HCT116 (cell line): ENCODE measurements around the gene GPN3.
"Not testable (repeated sequence)": the region's sequence is repeated elsewhere in the genome, so short reads cannot be mapped to it uniquely, and the experiment has no call there.

ENCODE experiments used
- CBX3 ChIP-seq: IDR thresholded peaks from 2 replicates; pipeline ENCODE4 v1.6.1; 2012; ENCODE audit warnings: low read depth
- EGR1 ChIP-seq: IDR thresholded peaks from 2 replicates; pipeline ENCODE4 v1.6.1; 2012; ENCODE audit warnings: low read depth
- ELF1 ChIP-seq: IDR thresholded peaks from 2 replicates; pipeline ENCODE4 v1.6.1; 2012; ENCODE audit warnings: low read depth, borderline replicate concordance
- EZH2phosphoT487 ChIP-seq: fragments of 200-600 bp; IDR thresholded peaks from 2 replicates; pipeline ENCODE4 v1.6.1; 2018; ENCODE audit warnings: antibody characterized with exemption, borderline replicate concordance
- POLR2A ChIP-seq: IDR thresholded peaks from 2 replicates; pipeline ENCODE4 v1.7.0; 2011; ENCODE audit warnings: borderline replicate concordance; ENCODE audit not compliant: insufficient read depth, insufficient read length; ENCODE audit errors: extremely low read depth
- POLR2AphosphoS5 ChIP-seq: IDR thresholded peaks from 2 replicates; pipeline ENCODE4 v1.6.1; 2011; ENCODE audit warnings: mild to moderate bottlenecking, low read depth, low read length, moderate library complexity
- RAD21 ChIP-seq: IDR thresholded peaks from 2 replicates; pipeline ENCODE4 v1.6.1; 2012; ENCODE audit warnings: low read depth, mild to moderate bottlenecking
- SIN3A ChIP-seq: IDR thresholded peaks from 2 replicates; pipeline ENCODE4 v1.6.1; 2012; ENCODE audit warnings: low read depth
- ZFX ChIP-seq: fragments of 450-650 bp; IDR thresholded peaks from 2 replicates; pipeline ENCODE4 v1.6.1; 2017
- ZNF274 ChIP-seq: fragments of 200-500 bp; sonication (Bioruptor generic); IDR thresholded peaks from 2 replicates; pipeline ENCODE4 v1.6.1; 2014; ENCODE audit warnings: mild to moderate bottlenecking, low read depth, low read length, inconsistent platforms
- TF ChIP-seq, protein P1 (sequence below), 3 experiments: fragments of 200-600 bp in 1 of 3; sonication (generic) in 1 of 3; IDR thresholded peaks in 2 of 3; conservative IDR thresholded peaks in 1 of 3; 2 replicates each; pipeline ENCODE4 v1.5.1; 2012 to 2017; ENCODE audit warnings: low read depth in 2 of 3, low read length in 2 of 3, antibody characterized with exemption in 1 of 3, borderline replicate concordance in 1 of 3, control low read depth in 1 of 3, mild to moderate bottlenecking in 1 of 3, mixed read lengths in 1 of 3, mixed run types in 1 of 3, moderate library complexity in 1 of 3; ENCODE audit not compliant: insufficient read depth in 1 of 3
- TF ChIP-seq, protein P2 (sequence below): IDR thresholded peaks from 2 replicates; pipeline ENCODE4 v1.6.1; 2012
- TF ChIP-seq, protein P3 (sequence below): IDR thresholded peaks from 2 replicates; pipeline ENCODE4 v1.6.1; 2012; ENCODE audit warnings: low read depth
- TF ChIP-seq, protein P4 (sequence below): IDR thresholded peaks from 2 replicates; pipeline ENCODE4 v1.6.1; 2011; ENCODE audit warnings: mild to moderate bottlenecking, low read length, moderate library complexity; ENCODE audit not compliant: insufficient replicate concordance; ENCODE audit errors: extremely low read depth

DNA sequence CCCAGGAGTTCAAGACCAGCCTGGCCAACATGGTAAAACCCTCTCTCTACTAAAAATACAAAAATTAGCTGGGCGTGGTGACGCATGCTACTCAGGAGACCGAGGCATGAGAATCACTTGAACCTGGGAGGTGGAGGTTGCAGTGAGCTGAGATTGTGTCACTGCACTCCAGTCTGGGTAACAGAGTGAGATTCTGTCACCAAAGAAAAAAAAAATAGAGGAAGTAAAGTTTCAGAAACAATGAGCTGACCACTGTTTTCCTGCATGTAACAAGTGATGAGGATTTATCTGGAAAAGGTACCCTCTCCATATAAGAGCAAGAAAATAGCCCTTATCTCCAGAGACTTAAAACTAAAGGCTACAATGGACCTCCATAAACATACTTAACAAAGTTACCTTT is 50.9 kb downstream of the GPN3 start:
- TF ChIP-seq POLR2AphosphoS5, CBX3, EZH2phosphoT487, RAD21, SIN3A, EGR1, ELF1, POLR2A, ZNF274, ZFX: not testable (repeated sequence)
- TF ChIP-seq, protein P1, sequence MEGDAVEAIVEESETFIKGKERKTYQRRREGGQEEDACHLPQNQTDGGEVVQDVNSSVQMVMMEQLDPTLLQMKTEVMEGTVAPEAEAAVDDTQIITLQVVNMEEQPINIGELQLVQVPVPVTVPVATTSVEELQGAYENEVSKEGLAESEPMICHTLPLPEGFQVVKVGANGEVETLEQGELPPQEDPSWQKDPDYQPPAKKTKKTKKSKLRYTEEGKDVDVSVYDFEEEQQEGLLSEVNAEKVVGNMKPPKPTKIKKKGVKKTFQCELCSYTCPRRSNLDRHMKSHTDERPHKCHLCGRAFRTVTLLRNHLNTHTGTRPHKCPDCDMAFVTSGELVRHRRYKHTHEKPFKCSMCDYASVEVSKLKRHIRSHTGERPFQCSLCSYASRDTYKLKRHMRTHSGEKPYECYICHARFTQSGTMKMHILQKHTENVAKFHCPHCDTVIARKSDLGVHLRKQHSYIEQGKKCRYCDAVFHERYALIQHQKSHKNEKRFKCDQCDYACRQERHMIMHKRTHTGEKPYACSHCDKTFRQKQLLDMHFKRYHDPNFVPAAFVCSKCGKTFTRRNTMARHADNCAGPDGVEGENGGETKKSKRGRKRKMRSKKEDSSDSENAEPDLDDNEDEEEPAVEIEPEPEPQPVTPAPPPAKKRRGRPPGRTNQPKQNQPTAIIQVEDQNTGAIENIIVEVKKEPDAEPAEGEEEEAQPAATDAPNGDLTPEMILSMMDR (IDR thresholded peaks at IDR 0.05 in 2 of 3, conservative IDR thresholded peaks at IDR 0.05 in 1 of 3; ENCODE audit: borderline replicate concordance in 1 of 3, insufficient read depth in 1 of 3, low read depth in 2 of 3, low read length in 2 of 3): not testable (repeated sequence)
- TF ChIP-seq, protein P2, sequence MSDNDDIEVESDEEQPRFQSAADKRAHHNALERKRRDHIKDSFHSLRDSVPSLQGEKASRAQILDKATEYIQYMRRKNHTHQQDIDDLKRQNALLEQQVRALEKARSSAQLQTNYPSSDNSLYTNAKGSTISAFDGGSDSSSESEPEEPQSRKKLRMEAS: not testable (repeated sequence)
- TF ChIP-seq, protein P3, sequence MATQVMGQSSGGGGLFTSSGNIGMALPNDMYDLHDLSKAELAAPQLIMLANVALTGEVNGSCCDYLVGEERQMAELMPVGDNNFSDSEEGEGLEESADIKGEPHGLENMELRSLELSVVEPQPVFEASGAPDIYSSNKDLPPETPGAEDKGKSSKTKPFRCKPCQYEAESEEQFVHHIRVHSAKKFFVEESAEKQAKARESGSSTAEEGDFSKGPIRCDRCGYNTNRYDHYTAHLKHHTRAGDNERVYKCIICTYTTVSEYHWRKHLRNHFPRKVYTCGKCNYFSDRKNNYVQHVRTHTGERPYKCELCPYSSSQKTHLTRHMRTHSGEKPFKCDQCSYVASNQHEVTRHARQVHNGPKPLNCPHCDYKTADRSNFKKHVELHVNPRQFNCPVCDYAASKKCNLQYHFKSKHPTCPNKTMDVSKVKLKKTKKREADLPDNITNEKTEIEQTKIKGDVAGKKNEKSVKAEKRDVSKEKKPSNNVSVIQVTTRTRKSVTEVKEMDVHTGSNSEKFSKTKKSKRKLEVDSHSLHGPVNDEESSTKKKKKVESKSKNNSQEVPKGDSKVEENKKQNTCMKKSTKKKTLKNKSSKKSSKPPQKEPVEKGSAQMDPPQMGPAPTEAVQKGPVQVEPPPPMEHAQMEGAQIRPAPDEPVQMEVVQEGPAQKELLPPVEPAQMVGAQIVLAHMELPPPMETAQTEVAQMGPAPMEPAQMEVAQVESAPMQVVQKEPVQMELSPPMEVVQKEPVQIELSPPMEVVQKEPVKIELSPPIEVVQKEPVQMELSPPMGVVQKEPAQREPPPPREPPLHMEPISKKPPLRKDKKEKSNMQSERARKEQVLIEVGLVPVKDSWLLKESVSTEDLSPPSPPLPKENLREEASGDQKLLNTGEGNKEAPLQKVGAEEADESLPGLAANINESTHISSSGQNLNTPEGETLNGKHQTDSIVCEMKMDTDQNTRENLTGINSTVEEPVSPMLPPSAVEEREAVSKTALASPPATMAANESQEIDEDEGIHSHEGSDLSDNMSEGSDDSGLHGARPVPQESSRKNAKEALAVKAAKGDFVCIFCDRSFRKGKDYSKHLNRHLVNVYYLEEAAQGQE: not testable (repeated sequence)
- TF ChIP-seq, protein P4, sequence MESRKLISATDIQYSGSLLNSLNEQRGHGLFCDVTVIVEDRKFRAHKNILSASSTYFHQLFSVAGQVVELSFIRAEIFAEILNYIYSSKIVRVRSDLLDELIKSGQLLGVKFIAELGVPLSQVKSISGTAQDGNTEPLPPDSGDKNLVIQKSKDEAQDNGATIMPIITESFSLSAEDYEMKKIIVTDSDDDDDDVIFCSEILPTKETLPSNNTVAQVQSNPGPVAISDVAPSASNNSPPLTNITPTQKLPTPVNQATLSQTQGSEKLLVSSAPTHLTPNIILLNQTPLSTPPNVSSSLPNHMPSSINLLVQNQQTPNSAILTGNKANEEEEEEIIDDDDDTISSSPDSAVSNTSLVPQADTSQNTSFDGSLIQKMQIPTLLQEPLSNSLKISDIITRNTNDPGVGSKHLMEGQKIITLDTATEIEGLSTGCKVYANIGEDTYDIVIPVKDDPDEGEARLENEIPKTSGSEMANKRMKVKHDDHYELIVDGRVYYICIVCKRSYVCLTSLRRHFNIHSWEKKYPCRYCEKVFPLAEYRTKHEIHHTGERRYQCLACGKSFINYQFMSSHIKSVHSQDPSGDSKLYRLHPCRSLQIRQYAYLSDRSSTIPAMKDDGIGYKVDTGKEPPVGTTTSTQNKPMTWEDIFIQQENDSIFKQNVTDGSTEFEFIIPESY: not testable (repeated sequence)
